ENCODE measurements around the gene TWF1. TPM values are rescaled to one million over a fixed set of nuclear protein-coding genes. Genes with fewer than 3 reads are reported as not detected.

TWF1 gene
- total and polyA plus RNA-seq, 2 experiments from 2014 or later: 31.3 to 52.1 TPM

DNA sequence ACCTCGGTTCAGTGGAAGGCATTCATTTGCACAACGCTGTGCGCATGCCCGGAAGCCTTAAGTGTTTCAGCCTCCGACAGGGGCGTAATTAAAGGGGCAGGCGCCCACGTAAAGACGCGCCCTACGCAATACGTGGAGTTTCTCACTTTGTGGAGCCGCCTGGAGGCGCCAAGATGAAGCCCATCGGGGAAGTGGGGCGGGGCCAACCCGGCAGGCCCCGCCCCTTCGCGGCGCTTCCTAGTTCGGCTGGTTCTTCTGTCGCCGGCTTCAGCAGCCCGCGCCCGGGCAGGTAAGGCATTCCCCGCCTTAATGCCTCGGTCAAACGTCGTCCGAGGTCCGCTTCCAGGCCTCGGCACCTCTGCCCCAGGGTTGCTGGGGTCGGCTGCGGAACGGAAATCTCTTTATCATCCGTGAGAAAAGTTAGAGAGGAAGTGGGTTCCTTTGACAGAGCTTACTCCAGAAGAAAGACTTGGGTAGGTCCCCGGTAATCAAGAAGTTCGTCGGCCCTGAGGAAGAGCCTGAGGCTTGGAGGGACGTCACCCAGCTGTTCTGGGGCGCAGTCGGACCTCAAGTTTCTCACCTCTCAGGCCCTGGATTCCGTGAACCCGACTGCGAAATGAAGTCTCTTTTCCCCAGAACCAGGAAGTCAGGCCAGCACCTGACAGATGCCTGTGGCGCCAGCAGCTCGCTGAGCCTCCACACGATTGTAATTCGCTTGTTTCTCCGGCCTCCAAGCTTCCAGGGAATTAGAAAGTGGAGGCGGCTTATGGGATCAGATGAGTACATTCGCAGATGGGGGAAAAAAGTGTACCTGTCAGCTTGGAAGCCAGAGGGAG is 47.2 kb downstream of the TWF1 start, which contains the start of the genes IRAK4 and PUS7L:
Gene IRAK4, plus strand, starts transcription at position 224 of the 836 bp plus-strand sequence. CDS start 9,161 bp downstream, outside the sequence.
Gene PUS7L, minus strand, starts transcription at position 63 of the 836 bp plus-strand sequence. CDS start 3,545 bp downstream, outside the sequence.
- H3K36me3 ChIP-seq (ENCODE audit: insufficient read depth): no peaks in the 10 kb centered on the region; the same call in 1 of the 2 replicates
- Mint-ChIP-seq H3K27ac (peak within 1 kb of the TSS; percentile 86), H3K36me3 (ENCODE audit: low read depth) (peaks cover 16% of the 10 kb centered on the region), H3K4me3 (peak within 1 kb of the TSS; percentile 91), H3K4me1 (peaks cover 38% of the 10 kb centered on the region), H3K9me3 (no peaks in the 10 kb centered on the region; the same call in 2 of the 3 replicates), H3K27me3 (ENCODE audit: insufficient read depth, low read depth, poor library complexity) (peaks cover 9% of the 10 kb centered on the region)
- H4K20me1 ChIP-seq (replicated peaks; ENCODE audit: insufficient read depth): no peaks in the 10 kb centered on the region
- H3K27me3 ChIP-seq (ENCODE audit: insufficient read depth): no peaks in the 10 kb centered on the region
- TF ChIP-seq, protein P1, sequence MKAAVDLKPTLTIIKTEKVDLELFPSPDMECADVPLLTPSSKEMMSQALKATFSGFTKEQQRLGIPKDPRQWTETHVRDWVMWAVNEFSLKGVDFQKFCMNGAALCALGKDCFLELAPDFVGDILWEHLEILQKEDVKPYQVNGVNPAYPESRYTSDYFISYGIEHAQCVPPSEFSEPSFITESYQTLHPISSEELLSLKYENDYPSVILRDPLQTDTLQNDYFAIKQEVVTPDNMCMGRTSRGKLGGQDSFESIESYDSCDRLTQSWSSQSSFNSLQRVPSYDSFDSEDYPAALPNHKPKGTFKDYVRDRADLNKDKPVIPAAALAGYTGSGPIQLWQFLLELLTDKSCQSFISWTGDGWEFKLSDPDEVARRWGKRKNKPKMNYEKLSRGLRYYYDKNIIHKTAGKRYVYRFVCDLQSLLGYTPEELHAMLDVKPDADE (IDR thresholded peaks at IDR 0.05): no peak
- TF ChIP-seq EZH2phosphoT487 (IDR thresholded peaks at IDR 0.05; ENCODE audit: unreplicated experiment) (no peak), CREB1 (CRISPR knock-in tag; IDR thresholded peaks at IDR 0.05; ENCODE audit: low read depth) (peak; percentile 86), NANOG (IDR thresholded peaks at IDR 0.05; ENCODE audit: borderline replicate concordance) (no peak), JUNB (IDR thresholded peaks at IDR 0.05; ENCODE audit: unreplicated experiment) (no peak), POLR2AphosphoS5 (IDR thresholded peaks at IDR 0.05; ENCODE audit: low read depth) (peak; percentile 80), ZNF331 (CRISPR knock-in tag; IDR thresholded peaks at IDR 0.05; ENCODE audit: low read depth) (no peak), STAT1 (IDR thresholded peaks at IDR 0.05; ENCODE audit: unreplicated experiment) (no peak), ZNF114 (CRISPR knock-in tag; IDR thresholded peaks at IDR 0.05) (no peak), EZH2 (IDR thresholded peaks at IDR 0.05; ENCODE audit: low read depth, unreplicated experiment) (no peak)
- TF ChIP-seq, protein P2, sequence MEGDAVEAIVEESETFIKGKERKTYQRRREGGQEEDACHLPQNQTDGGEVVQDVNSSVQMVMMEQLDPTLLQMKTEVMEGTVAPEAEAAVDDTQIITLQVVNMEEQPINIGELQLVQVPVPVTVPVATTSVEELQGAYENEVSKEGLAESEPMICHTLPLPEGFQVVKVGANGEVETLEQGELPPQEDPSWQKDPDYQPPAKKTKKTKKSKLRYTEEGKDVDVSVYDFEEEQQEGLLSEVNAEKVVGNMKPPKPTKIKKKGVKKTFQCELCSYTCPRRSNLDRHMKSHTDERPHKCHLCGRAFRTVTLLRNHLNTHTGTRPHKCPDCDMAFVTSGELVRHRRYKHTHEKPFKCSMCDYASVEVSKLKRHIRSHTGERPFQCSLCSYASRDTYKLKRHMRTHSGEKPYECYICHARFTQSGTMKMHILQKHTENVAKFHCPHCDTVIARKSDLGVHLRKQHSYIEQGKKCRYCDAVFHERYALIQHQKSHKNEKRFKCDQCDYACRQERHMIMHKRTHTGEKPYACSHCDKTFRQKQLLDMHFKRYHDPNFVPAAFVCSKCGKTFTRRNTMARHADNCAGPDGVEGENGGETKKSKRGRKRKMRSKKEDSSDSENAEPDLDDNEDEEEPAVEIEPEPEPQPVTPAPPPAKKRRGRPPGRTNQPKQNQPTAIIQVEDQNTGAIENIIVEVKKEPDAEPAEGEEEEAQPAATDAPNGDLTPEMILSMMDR (conservative IDR thresholded peaks at IDR 0.05; ENCODE audit: low read depth in 2 of 2): peak; percentile 38 to 53
- TF ChIP-seq, protein P3, sequence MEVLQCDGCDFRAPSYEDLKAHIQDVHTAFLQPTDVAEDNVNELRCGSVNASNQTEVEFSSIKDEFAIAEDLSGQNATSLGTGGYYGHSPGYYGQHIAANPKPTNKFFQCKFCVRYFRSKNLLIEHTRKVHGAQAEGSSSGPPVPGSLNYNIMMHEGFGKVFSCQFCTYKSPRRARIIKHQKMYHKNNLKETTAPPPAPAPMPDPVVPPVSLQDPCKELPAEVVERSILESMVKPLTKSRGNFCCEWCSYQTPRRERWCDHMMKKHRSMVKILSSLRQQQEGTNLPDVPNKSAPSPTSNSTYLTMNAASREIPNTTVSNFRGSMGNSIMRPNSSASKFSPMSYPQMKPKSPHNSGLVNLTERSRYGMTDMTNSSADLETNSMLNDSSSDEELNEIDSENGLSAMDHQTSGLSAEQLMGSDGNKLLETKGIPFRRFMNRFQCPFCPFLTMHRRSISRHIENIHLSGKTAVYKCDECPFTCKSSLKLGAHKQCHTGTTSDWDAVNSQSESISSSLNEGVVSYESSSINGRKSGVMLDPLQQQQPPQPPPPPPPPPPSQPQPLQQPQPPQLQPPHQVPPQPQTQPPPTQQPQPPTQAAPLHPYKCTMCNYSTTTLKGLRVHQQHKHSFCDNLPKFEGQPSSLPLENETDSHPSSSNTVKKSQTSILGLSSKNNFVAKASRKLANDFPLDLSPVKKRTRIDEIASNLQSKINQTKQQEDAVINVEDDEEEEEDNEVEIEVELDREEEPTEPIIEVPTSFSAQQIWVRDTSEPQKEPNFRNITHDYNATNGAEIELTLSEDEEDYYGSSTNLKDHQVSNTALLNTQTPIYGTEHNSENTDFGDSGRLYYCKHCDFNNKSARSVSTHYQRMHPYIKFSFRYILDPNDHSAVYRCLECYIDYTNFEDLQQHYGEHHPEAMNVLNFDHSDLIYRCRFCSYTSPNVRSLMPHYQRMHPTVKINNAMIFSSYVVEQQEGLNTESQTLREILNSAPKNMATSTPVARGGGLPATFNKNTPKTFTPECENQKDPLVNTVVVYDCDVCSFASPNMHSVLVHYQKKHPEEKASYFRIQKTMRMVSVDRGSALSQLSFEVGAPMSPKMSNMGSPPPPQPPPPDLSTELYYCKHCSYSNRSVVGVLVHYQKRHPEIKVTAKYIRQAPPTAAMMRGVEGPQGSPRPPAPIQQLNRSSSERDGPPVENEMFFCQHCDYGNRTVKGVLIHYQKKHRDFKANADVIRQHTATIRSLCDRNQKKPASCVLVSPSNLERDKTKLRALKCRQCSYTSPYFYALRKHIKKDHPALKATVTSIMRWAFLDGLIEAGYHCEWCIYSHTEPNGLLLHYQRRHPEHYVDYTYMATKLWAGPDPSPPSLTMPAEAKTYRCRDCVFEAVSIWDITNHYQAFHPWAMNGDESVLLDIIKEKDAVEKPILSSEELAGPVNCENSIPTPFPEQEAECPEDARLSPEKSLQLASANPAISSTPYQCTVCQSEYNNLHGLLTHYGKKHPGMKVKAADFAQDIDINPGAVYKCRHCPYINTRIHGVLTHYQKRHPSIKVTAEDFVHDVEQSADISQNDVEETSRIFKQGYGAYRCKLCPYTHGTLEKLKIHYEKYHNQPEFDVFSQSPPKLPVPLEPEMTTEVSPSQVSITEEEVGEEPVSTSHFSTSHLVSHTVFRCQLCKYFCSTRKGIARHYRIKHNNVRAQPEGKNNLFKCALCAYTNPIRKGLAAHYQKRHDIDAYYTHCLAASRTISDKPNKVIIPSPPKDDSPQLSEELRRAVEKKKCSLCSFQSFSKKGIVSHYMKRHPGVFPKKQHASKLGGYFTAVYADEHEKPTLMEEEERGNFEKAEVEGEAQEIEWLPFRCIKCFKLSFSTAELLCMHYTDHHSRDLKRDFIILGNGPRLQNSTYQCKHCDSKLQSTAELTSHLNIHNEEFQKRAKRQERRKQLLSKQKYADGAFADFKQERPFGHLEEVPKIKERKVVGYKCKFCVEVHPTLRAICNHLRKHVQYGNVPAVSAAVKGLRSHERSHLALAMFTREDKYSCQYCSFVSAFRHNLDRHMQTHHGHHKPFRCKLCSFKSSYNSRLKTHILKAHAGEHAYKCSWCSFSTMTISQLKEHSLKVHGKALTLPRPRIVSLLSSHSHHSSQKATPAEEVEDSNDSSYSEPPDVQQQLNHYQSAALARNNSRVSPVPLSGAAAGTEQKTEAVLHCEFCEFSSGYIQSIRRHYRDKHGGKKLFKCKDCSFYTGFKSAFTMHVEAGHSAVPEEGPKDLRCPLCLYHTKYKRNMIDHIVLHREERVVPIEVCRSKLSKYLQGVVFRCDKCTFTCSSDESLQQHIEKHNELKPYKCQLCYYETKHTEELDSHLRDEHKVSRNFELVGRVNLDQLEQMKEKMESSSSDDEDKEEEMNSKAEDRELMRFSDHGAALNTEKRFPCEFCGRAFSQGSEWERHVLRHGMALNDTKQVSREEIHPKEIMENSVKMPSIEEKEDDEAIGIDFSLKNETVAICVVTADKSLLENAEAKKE (CRISPR knock-in tag; IDR thresholded peaks at IDR 0.05): no peak
- TF ChIP-seq, protein P4, sequence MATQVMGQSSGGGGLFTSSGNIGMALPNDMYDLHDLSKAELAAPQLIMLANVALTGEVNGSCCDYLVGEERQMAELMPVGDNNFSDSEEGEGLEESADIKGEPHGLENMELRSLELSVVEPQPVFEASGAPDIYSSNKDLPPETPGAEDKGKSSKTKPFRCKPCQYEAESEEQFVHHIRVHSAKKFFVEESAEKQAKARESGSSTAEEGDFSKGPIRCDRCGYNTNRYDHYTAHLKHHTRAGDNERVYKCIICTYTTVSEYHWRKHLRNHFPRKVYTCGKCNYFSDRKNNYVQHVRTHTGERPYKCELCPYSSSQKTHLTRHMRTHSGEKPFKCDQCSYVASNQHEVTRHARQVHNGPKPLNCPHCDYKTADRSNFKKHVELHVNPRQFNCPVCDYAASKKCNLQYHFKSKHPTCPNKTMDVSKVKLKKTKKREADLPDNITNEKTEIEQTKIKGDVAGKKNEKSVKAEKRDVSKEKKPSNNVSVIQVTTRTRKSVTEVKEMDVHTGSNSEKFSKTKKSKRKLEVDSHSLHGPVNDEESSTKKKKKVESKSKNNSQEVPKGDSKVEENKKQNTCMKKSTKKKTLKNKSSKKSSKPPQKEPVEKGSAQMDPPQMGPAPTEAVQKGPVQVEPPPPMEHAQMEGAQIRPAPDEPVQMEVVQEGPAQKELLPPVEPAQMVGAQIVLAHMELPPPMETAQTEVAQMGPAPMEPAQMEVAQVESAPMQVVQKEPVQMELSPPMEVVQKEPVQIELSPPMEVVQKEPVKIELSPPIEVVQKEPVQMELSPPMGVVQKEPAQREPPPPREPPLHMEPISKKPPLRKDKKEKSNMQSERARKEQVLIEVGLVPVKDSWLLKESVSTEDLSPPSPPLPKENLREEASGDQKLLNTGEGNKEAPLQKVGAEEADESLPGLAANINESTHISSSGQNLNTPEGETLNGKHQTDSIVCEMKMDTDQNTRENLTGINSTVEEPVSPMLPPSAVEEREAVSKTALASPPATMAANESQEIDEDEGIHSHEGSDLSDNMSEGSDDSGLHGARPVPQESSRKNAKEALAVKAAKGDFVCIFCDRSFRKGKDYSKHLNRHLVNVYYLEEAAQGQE (IDR thresholded peaks at IDR 0.05; ENCODE audit: unreplicated experiment): no peak
- H3K79me2 ChIP-seq (replicated peaks; ENCODE audit: insufficient read depth): peaks cover 29% of the 10 kb centered on the region
- peak within 1 kb of the TSS; percentile 84 for H3K4me2 ChIP-seq
- peak; percentile 89 for ATAC-seq
- DNase-seq (ENCODE audit: low spot score): peak; percentile 98
- peak within 1 kb of the TSS; percentile 74 for H3K4me3 ChIP-seq
- no peaks in the 10 kb centered on the region for H3K9me2 ChIP-seq (ENCODE audit: insufficient read depth)
- H3K27ac ChIP-seq (ENCODE audit: low read depth): peak within 1 kb of the TSS; percentile 93
- H3F3A ChIP-seq (replicated peaks; ENCODE audit: low read depth): no peaks in the 10 kb centered on the region
- H3K4me1 ChIP-seq (ENCODE audit: insufficient read depth): peaks cover 36% of the 10 kb centered on the region
- peak within 1 kb of the TSS; percentile 44 for H2AFZ ChIP-seq
